GM13976 (cell line): ENCODE data around the gene PALB2.
"Not testable (repeated sequence)": the region's sequence is repeated elsewhere in the genome, so short reads cannot be mapped to it uniquely, and the experiment has no call there.

Experiments used
- DNase-seq: peaks from one replicate; pipeline ENCODE4 v3.0.0; 2012; ENCODE audit warnings: low spot score
- CTCF ChIP-seq: IDR thresholded peaks from 2 replicates; pipeline ENCODE4 v1.5.1; 2012; ENCODE audit warnings: borderline replicate concordance, mild to moderate bottlenecking; ENCODE audit not compliant: insufficient read depth; ENCODE audit errors: extremely low read depth, missing control alignments, control extremely low read depth
- in situ Hi-C: fragments of 300-500 bp; cut with MboI; formaldehyde crosslinking; loops from one replicate; pipeline ENCODE4 v1.12.0; 2022; ENCODE audit warnings: low sequenced_read_pairs, mixed read lengths, inconsistent platforms; ENCODE audit not compliant: unreplicated experiment

Gene PALB2

GRCh38 chr16:23624092-23624491, 17.0 kb downstream of the PALB2 start:
- in situ Hi-C loops = no loop called here
- DNase-seq = no peak
- TF ChIP-seq CTCF = no peak

- TF ChIP-seq CTCF = no peak
- no peak for DNase-seq
- in situ Hi-C loops = no loop called here
Observed at GRCh38 chr16:23615805-23616204, 25.3 kb downstream of the PALB2 start.

- TF ChIP-seq CTCF = no peak
- no peak for DNase-seq
Observed at GRCh38 chr16:23611936-23612335, 29.2 kb downstream of the PALB2 start.

DNA sequence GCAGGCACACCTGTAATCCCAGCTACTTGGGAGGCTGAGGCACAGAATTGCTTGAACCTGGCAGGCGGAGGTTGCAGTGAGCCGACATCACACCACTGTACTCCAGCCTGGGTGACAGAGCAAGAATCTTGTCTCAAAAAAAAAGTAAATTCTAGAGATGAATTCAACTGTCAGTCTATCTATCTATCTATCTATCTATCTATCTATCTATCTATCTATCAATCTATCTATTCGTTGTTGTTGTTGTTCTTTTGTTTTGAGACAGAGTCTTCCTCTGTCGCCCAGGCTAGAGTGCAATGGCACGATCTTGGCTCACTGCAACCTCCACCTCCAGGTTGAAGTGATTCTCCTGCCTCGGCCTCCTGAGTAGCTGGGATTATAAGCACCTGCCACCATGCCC, 30.2 kb downstream of the PALB2 start:
- DNase-seq, in situ Hi-C loops: not testable (repeated sequence)

More at GRCh38 chr16:23611936-23612335, 29.2 kb downstream of the PALB2 start:
- in situ Hi-C loops = no loop called here

- no peak for DNase-seq
- TF ChIP-seq CTCF = no peak
Observed at GRCh38 chr16:23609929-23610328, 31.2 kb downstream of the PALB2 start.

GRCh38 chr16:23608194-23608593, 32.9 kb downstream of the PALB2 start:
- in situ Hi-C loops = no loop called here
- no peak for TF ChIP-seq CTCF
- no peak for DNase-seq

More at GRCh38 chr16:23609929-23610328, 31.2 kb downstream of the PALB2 start:
- in situ Hi-C loops = no loop called here

DNA sequence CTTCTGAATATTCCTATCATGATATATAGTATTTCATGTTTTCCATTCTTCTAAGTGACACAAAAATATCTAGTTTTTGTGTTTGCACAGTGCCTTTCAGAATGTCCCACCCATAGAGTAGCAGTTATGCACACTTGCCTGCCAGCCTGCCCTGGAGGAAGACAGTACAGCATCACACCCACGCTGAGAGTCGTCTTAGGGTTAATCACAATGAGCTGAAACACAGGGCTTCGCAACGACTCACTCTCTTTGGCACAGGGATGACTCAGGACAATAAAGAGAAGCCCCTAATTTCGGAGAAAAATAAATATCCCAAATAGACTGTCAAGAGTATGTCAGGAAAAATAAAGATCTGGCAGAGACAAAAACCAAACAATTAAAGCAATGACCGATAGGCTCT, 33.4 kb downstream of the PALB2 start:
- DNase-seq = no peak
- in situ Hi-C loops = no loop called here
- TF ChIP-seq CTCF = no peak
